H1 (cell line): ENCODE measurements around the gene ENKD1. TPM values are rescaled to one million over a fixed set of nuclear protein-coding genes. Genes with fewer than 3 reads are reported as not detected.

Experiments used
- CTCF ChIA-PET: fragments of 300-600 bp; sonication (Branson Sonifier 250); formaldehyde crosslinking; loops from one replicate; lab custom pipeline; 2021; ENCODE audit not compliant: partially characterized antibody; lab: Charles Lee
- POLR2A ChIA-PET: fragments of 300-600 bp; sonication (Branson Sonifier 250); formaldehyde crosslinking; loops from one replicate; lab custom pipeline; 2021; ENCODE audit warnings: inconsistent platforms; ENCODE audit not compliant: partially characterized antibody; lab: Charles Lee
- DNase-seq, 2 experiments: peaks; one replicate each; pipeline versions ENCODE4 v3.0.0 to v3.0.0-alpha.2; 2010 to 2022; ENCODE audit warnings: low spot score in 2 of 2, low read depth in 1 of 2, mixed read lengths in 1 of 2
- FAIRE-seq: peaks from 2 replicates; lab custom pipeline; 2011; peaks lifted over from hg19 to GRCh38; lab: Jason Lieb, UNC
- H2AFZ ChIP-seq: 2 replicates; pipeline ENCODE4 v1.8.1; 2012; ENCODE audit warnings: low read length, inconsistent platforms
- H2AK5ac ChIP-seq: 2 replicates; pipeline ENCODE4 v1.6.1; 2013; ENCODE audit warnings: low read depth, low read length
- H2BK120ac ChIP-seq: replicated peaks from 2 replicates; pipeline ENCODE3; 2013; ENCODE audit warnings: low read depth, low read length, inconsistent platforms
- H2BK12ac ChIP-seq: 2 replicates; pipeline ENCODE4 v1.6.1; 2013; ENCODE audit warnings: low read depth, low read length
- H2BK15ac ChIP-seq: 2 replicates; pipeline ENCODE4 v1.6.1; 2013; ENCODE audit warnings: low read length
- H2BK20ac ChIP-seq: 2 replicates; pipeline ENCODE4 v1.6.1; 2013; ENCODE audit warnings: low read length
- H2BK5ac ChIP-seq: 2 replicates; pipeline ENCODE4 v1.6.1; 2013; ENCODE audit warnings: low read depth, low read length
- H3K14ac ChIP-seq: 2 replicates; pipeline ENCODE4 v1.6.1; 2013; ENCODE audit warnings: inconsistent platforms; ENCODE audit not compliant: insufficient read length
- H3K18ac ChIP-seq: 2 replicates; pipeline ENCODE4 v1.6.1; 2013; ENCODE audit warnings: low read length; ENCODE audit errors: extremely low read depth
- H3K23ac ChIP-seq: 2 replicates; pipeline ENCODE4 v1.6.1; 2013; ENCODE audit warnings: inconsistent platforms; ENCODE audit not compliant: insufficient read length
- H3K23me2 ChIP-seq: 2 replicates; pipeline ENCODE4 v1.6.1; 2013; ENCODE audit warnings: low read depth, low read length
- H3K27ac ChIP-seq: 2 replicates; pipeline ENCODE4 v1.6.1; 2011; ENCODE audit warnings: low read depth, low read length, inconsistent platforms
- H3K27me3 ChIP-seq, 4 experiments: replicated peaks in 1 of 4; 1 replicate in 1 of 4; 2 replicates in 3 of 4; pipeline versions ENCODE4 v1.6.1 to v1.8.1; 2011 to 2013; ENCODE audit warnings: low read length in 3 of 4, mild to moderate bottlenecking in 3 of 4, inconsistent platforms in 2 of 4, mixed read lengths in 2 of 4, moderate library complexity in 1 of 4; ENCODE audit not compliant: control insufficient read depth in 3 of 4, insufficient read depth in 3 of 4; ENCODE audit errors: extremely low read depth in 1 of 4
- H3K36me3 ChIP-seq, 4 experiments: 2 replicates each; pipeline versions ENCODE4 v1.6.1 to v1.8.1; 2011 to 2013; ENCODE audit warnings: mild to moderate bottlenecking in 4 of 4, low read length in 3 of 4, moderate library complexity in 2 of 4, control low read depth in 1 of 4, inconsistent platforms in 1 of 4; ENCODE audit not compliant: insufficient read depth in 4 of 4, control insufficient read depth in 2 of 4
- H3K4ac ChIP-seq: replicated peaks from 2 replicates; pipeline ENCODE3; 2013; ENCODE audit warnings: low read length, low read depth, mixed read lengths, inconsistent platforms; ENCODE audit not compliant: insufficient read length
- H3K4me1 ChIP-seq, 4 experiments: replicated peaks in 1 of 4; 1 replicate in 1 of 4; 2 replicates in 3 of 4; pipeline versions ENCODE4 v1.6.1 to v1.8.1; 2011 to 2013; ENCODE audit warnings: low read length in 3 of 4, inconsistent platforms in 2 of 4, mixed read lengths in 1 of 4; ENCODE audit not compliant: insufficient read depth in 4 of 4, control insufficient read depth in 3 of 4
- H3K4me2 ChIP-seq, 2 experiments: 2 replicates each; pipeline versions ENCODE4 v1.6.1 to v1.8.1; 2011 to 2013; ENCODE audit warnings: low read depth in 2 of 2, low read length in 2 of 2, control low read depth in 1 of 2, inconsistent platforms in 1 of 2, mild to moderate bottlenecking in 1 of 2; ENCODE audit not compliant: insufficient read depth in 1 of 2
- H3K4me3 ChIP-seq, 4 experiments: fragments of 200-600, 300-600 bp in 1 of 4; sonication (generic), shearing (Covaris generic), sonication (Bioruptor Twin) in 1 of 4; 2 replicates each; pipeline versions ENCODE4 v1.5.1 to v1.8.1; 2011 to 2016; ENCODE audit warnings: low read length in 4 of 4, low read depth in 3 of 4, control low read depth in 2 of 4, inconsistent platforms in 2 of 4, mild to moderate bottlenecking in 2 of 4, mixed read lengths in 1 of 4, moderate library complexity in 1 of 4; ENCODE audit not compliant: insufficient read depth in 2 of 4; ENCODE audit errors: extremely low read depth in 1 of 4
- H3K56ac ChIP-seq: replicated peaks from 2 replicates; pipeline ENCODE3; 2013; ENCODE audit warnings: low read depth, mild to moderate bottlenecking, mixed read lengths, low read length, inconsistent platforms; ENCODE audit not compliant: insufficient read length
- H3K79me1 ChIP-seq: 2 replicates; pipeline ENCODE4 v1.6.1; 2013; ENCODE audit warnings: low read depth, low read length, control low read depth
- H3K79me2 ChIP-seq, 2 experiments: 2 replicates each; pipeline versions ENCODE4 v1.6.1 to v1.8.1; 2012 to 2013; ENCODE audit warnings: low read length in 2 of 2, mild to moderate bottlenecking in 2 of 2, inconsistent platforms in 1 of 2; ENCODE audit not compliant: insufficient read depth in 2 of 2, control insufficient read depth in 1 of 2
- H3K9ac ChIP-seq, 4 experiments: replicated peaks in 1 of 4; 1 replicate in 1 of 4; 2 replicates in 3 of 4; pipeline versions ENCODE4 v1.6.1 to v1.8.1; 2011 to 2013; ENCODE audit warnings: low read depth in 3 of 4, low read length in 3 of 4, control low read depth in 2 of 4, mild to moderate bottlenecking in 2 of 4, moderate library complexity in 2 of 4, inconsistent platforms in 1 of 4; ENCODE audit errors: extremely low read depth in 1 of 4
- H3K9me3 ChIP-seq, 2 experiments: 2 replicates each; pipeline versions ENCODE4 v1.6.1 to v1.8.1; 2012 to 2013; ENCODE audit warnings: mild to moderate bottlenecking in 2 of 2, moderate library complexity in 2 of 2, control low read depth in 1 of 2, inconsistent platforms in 1 of 2, low read depth in 1 of 2, low read length in 1 of 2, mixed read lengths in 1 of 2; ENCODE audit not compliant: insufficient read depth in 2 of 2
- H4K20me1 ChIP-seq, 2 experiments: replicated peaks in 1 of 2; 2 replicates each; pipeline versions ENCODE3 to v1.8.1; 2011 to 2013; ENCODE audit warnings: inconsistent platforms in 2 of 2, low read length in 2 of 2, mild to moderate bottlenecking in 1 of 2; ENCODE audit not compliant: insufficient read depth in 2 of 2, control insufficient read depth in 1 of 2
- H4K5ac ChIP-seq: 2 replicates; pipeline ENCODE4 v1.6.1; 2013; ENCODE audit warnings: low read length, low read depth, mixed read lengths, inconsistent platforms; ENCODE audit not compliant: insufficient read length
- H4K8ac ChIP-seq: 2 replicates; pipeline ENCODE4 v1.8.0; 2013; ENCODE audit warnings: mild to moderate bottlenecking, moderate library complexity, low read length, inconsistent platforms; ENCODE audit not compliant: insufficient read depth; ENCODE audit errors: extremely low read depth
- H4K91ac ChIP-seq: replicated peaks from 2 replicates; pipeline ENCODE3; 2013; ENCODE audit warnings: low read length, mixed read lengths, inconsistent platforms; ENCODE audit not compliant: insufficient read length
- EZH2 ChIP-seq: fragments of 200-600 bp; sonication (generic); IDR thresholded peaks from 2 replicates; pipeline ENCODE4 v1.7.1; 2012; ENCODE audit warnings: low read depth, mild to moderate bottlenecking, moderate library complexity, low read length, inconsistent platforms; ENCODE audit not compliant: severe bottlenecking
- SUZ12 ChIP-seq: fragments of 200-600 bp; sonication (generic); IDR thresholded peaks from 2 replicates; pipeline ENCODE4 v1.6.1; 2012; ENCODE audit warnings: mild to moderate bottlenecking, inconsistent platforms, low read length, moderate library complexity, mixed read lengths
- WGBS, 2 experiments: shearing (Covaris generic) in 1 of 2; methylation state at CpG; one replicate each; pipeline versions ENCODE4 v1.1.6 to v1.1.7; 2013 to 2015; ENCODE audit warnings: low lambda C conversion rate in 2 of 2, mixed read lengths in 2 of 2, inconsistent platforms in 1 of 2, low coverage in 1 of 2, missing lambda C conversion rate in 1 of 2; ENCODE audit not compliant: insufficient replicate concordance in 2 of 2, insufficient coverage in 1 of 2, insufficient read length in 1 of 2; ENCODE audit errors: extremely low coverage in 1 of 2, missing lambda C conversion rate in 1 of 2; 5-methylcytosine and 5-hydroxymethylcytosine counted together
- polyA plus RNA-seq, 7 experiments: library from polyadenylated mRNA; depleted of rRNA in 3 of 7; stranded (reverse) in 5 of 7; unstranded in 2 of 7; fragments of >200 nt in 5 of 7; fragments of 200-250 nt in 2 of 7; gene quantifications; 1 replicate in 5 of 7; 2 replicates in 1 of 7; 4 replicates in 1 of 7; pipeline versions ENCODE4 v1.2.1 to v1.2.3, GENCODE V29; 2011 to 2013; ENCODE audit warnings: missing spikeins in 2 of 7, mixed read lengths in 2 of 7
- total RNA-seq: library from RNA; stranded (reverse); fragmentation: NEBNext Ultra II Directional; extraction: Animal tissue kit (Norgen Biotek cat#: 25700); gene quantifications from 2 replicates; pipeline ENCODE4 v1.2.1, GENCODE V29; 2021

Gene ENKD1
- total and polyA plus RNA-seq, 2 of the 8 experiments (the other 6 are each of a cell fraction or from before 2014, with no cell fraction given), result 12.9 to 16.1 TPM

DNA sequence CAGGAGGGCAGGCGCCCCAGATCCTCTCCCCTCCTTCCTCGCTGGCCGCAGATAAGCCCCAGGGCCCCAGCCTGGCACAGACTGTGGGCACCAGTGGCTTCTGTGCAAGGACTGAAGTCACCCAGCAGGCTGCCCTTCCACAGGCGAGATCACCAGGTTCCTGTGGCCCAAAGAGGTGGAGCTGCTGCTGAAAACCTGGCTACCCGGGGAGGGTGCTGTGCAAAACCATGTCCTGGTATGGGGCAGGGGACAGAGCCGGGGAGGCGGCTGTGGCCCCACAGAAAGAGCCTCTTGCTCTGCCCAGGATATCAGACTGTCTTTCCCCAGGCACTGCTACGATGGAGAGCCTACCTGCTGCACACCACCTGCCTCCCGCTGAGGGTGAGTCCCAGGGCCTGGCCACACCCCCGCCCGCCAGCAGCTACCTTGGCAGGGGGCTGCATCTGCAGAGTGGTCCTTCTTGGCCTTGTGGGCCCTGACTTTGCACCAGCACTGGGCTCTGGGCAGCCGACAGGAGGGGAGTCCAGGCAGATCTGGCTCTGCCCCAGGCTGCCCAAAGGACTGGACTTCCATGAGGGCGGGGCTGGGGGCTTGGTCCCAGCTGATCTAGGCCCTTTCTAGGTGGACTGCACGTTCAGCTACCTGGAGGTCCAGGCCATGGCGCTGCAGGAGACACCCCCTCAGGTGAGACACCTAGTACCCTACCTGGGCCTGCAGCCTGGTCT, 21.0 kb downstream of the ENKD1 start:
- Histone ChIP-seq H3K27ac (no peak overlapping the region), H3K18ac (no peak overlapping the region; the same call in 1 of the 2 replicates), H4K20me1 (peaks cover 3 to 7% of the 10 kb centered on the region in 2 experiments), H3K36me3 (no peaks in the 10 kb centered on the region), H3K14ac (no peak overlapping the region), H3K27me3 (peaks cover 3 to 33% (median 19%) of the 10 kb centered on the region in 4 experiments; a peak in 6 of 7 replicates), H3K4me2 (peak overlapping the region; percentile 22 to 71), H2AFZ (peak overlapping the region; percentile 54; the same call in 1 of the 2 replicates), H3K4me3 (peak overlapping the region; percentile 25 to 61 (median 30)), H3K79me2 (no peaks in the 10 kb centered on the region), H2BK120ac (no peak overlapping the region), H3K56ac (peak overlapping the region; percentile 52), H4K91ac (peak overlapping the region; percentile 42), H3K79me1 (no peaks in the 10 kb centered on the region), H3K9me3 (no peaks in the 10 kb centered on the region), H4K5ac (no peak overlapping the region), H4K8ac (peak overlapping the region; percentile 87; the same call in 1 of the 2 replicates), H2BK15ac (peak overlapping the region; percentile 72; the same call in 1 of the 2 replicates), H2BK5ac (no peak overlapping the region), H3K4ac (peak overlapping the region; percentile 85), H3K23me2 (peaks cover 6% of the 10 kb centered on the region; the same call in 1 of the 2 replicates), H2AK5ac (no peak overlapping the region), H3K4me1 (peaks cover 0 to 16% (median 6%) of the 10 kb centered on the region in 4 experiments; a peak in 5 of 7 replicates), H2BK12ac (0 out of 2 replicates have a peak overlapping the region, but pooled peaks have one; percentile 39), H3K23ac (no peak overlapping the region), H3K9ac (peak overlapping the region in 1 of 4 experiments; percentile 3; a peak in 1 of 7 replicates), H2BK20ac (no peak overlapping the region)
- DNase-seq, result no peak
- 76% methylated on average over 14 of the region's 15 CpGs; no CpG with 5 or more reads in 1 of the 2 experiments for WGBS, 2 experiments
- TF ChIP-seq EZH2, result no peak
- TF ChIP-seq SUZ12, result 0 out of 2 replicates have a peak, but pooled peaks have one; percentile 14
- ChIA-PET POLR2A (interaction anchor here (0.5 to 4.5 kb wide), 8 partner anchors 12 to 125 kb away, joined by 3 to 27 read pairs (median 4); partner anchors contain the start of genes ACD, CTCF and PARD6A), CTCF (interaction anchor here (0.6 to 18.0 kb wide), 30 partner anchors 10 to 212 kb away, joined by 3 to 202 read pairs (median 4); partner anchors contain the start of genes ACD, C16orf86, ENKD1 and PARD6A)
- no peak for FAIRE-seq
